D341Med (cell line): ENCODE data around the gene AASS.
A peak's percentile ranks its signal among the peaks of the same experiment; 100 is the strongest.
"Not testable (repeated sequence)": the region's sequence is repeated elsewhere in the genome, so short reads cannot be mapped to it uniquely, and the experiment has no call there.

Experiments
- DNase-seq: peaks from one replicate; pipeline ENCODE4 v3.0.0; 2012; ENCODE audit warnings: low spot score

AASS gene

GRCh38 chr7:122143751-122144711, at the start of gene AASS:
TSS of gene AASS (minus strand) at chr7:122144249. CDS start at chr7:122133726, 10,523 bp downstream.
- peak; percentile 91 for DNase-seq

DNA sequence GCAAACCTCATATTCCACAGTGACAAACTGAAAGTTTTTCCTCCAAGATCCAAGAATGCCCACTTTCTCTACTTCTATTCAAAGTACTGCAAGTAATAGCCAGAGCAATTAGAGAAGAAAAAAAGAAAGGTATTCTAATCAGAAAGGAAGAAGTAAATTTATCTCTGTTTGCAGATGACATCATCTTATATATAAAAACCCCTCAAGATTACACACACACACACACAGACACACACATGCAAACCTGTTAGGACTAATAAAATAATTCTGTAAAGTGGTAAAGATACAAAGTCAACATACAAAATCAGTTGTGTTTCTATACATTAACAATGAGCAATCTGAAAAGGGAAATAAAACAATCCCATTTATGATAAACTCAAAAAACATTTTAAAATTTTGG, 44.7 kb upstream of the AASS start:
- DNase-seq = no peak

DNA sequence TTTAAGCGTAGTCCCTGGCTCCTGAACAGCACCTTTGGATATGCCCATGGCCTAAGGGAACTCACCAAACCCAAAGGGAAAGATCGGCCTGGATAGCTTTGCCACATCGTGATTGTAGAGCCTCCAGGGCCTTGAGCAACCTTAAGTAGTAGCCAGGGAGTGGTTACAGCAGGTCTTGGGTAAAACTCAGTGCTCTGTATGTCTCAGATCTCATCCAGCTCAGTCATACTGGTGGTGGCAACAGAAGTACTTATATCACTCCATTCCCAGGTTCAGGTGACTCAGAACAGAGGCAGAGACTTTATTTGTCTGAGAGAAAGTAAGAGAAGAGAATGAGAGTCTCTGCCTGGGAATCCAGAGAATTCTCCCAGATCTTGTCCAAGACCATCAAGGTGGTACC, 39.1 kb upstream of the AASS start:
- no peak for DNase-seq

- no peak for DNase-seq
Measured at GRCh38 chr7:122182081-122182480, 38.0 kb upstream of the AASS start.

GRCh38 chr7:122172144-122172543, 28.1 kb upstream of the AASS start:
- not testable (repeated sequence) for DNase-seq

DNA sequence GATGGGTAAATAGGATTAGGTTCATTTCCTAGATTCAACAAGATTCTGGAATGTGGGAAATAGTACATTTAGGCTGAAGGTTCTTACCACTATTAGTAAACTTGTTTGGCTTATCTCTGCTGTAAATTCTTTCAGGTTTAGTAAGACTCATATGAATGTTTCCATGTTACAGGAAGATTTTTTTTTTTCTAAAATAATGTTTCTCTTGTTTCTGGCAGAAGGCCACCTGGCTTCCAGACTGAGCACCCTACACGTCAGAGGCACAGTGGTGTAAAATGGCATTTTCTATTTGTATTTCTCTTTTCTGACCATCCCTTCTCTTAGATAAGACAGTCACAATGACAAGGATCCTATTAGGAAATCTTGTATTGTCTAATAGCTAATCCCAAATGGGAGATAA, 22.7 kb upstream of the AASS start:
- no peak for DNase-seq

GRCh38 chr7:122166275-122166674, 22.2 kb upstream of the AASS start:
- no peak for DNase-seq

- DNase-seq = no peak
Measured at GRCh38 chr7:122161628-122162027, 17.6 kb upstream of the AASS start.

DNA sequence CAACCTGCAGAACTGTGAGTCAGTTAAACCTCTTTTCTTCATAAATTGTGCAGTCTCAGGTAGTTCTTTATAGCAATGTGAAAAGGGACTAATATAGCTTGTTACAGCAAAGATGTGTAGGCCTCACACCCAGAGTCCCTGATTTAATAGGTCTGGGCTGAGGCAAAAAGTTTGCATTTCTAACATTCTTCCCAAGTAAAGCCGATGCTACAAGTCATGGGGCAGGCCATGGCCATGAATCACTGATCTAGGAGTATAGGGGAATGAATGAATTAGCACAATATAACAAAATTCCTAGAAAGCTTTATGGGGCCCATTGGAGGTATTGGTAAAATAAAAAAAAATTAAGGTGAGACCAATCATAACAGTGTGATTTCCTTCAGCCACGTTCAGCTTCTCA, 11.5 kb upstream of the AASS start:
- no peak for DNase-seq

DNA sequence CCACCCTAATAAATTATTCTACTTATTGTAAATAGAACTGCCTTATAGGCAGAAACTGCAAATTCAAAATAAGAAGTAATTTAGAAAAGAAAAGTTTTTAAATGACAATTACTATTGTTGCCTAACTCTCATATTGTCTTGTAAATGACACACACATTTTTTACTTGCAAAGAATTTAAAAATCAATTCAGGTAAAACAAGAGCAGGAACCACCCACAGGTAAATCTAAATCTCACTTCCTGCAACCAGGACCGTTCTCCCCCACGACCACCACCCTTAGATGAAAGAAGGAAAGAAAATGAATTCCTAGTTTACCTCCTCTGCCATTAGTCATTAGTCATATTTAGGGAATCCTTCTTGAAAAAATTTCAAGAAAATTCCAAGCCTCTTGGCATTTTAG, 4.8 kb upstream of the AASS start:
- no peak for DNase-seq

GRCh38 chr7:122148081-122148480, 4.0 kb upstream of the AASS start:
- no peak for DNase-seq

- DNase-seq = no peak
Measured at GRCh38 chr7:122145937-122146645, 2.0 kb upstream of the AASS start.

DNA sequence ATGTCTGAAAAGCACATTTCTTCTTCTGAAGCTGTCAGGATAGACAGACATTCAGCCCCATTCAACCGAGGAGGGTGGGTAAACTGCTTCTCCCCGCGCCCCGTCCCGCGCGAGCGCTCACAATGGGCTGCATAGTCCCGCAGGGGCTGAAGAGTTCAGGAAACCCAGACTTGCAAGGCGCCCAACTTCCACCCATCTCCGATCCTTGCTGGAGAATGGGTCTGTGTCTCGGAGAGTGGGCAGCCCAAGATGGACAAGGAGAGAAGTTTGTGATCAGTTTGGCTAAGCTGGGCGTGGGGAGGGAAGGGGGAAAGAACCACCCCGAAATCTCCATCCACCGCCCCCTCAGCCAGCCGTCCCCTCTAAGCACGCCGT, 686 bp downstream of the AASS start:
- peak; percentile 39 for DNase-seq

- no peak for DNase-seq
Measured at GRCh38 chr7:122140918-122141317, 3.1 kb downstream of the AASS start.

GRCh38 chr7:122137251-122138077, 6.6 kb downstream of the AASS start:
- no peak for DNase-seq

DNA sequence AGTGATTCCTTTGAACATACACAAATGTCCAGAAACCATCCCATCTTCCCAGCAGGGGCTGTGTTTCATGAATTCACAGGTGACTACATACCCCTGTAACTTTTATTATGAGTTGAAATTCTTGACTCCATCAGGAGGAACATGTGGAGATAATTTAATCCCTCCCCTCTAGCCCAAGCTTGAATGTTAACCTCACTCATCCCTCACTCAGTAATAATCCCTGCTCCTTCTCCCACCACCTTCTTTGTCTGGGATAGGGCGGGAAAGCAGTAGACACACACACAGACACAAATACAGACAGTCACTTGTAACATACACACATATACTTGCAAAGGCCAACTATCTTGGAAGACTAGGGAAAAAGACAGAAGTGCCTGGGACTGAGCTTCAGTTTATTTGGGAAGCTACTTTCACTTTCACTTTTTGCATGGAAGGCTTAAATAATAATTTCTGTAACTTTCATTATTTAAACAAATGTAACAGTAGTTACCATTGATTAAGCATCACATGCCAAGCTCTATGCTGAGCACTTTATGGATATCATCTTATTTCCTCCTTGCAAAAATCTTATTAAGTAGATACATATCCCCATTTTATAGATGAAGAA, 7.3 kb downstream of the AASS start:
- DNase-seq = no peak

GRCh38 chr7:122136078-122136477, 8.0 kb downstream of the AASS start:
- DNase-seq = no peak

- DNase-seq = no peak
Measured at GRCh38 chr7:122135275-122135674, 8.8 kb downstream of the AASS start.

DNA sequence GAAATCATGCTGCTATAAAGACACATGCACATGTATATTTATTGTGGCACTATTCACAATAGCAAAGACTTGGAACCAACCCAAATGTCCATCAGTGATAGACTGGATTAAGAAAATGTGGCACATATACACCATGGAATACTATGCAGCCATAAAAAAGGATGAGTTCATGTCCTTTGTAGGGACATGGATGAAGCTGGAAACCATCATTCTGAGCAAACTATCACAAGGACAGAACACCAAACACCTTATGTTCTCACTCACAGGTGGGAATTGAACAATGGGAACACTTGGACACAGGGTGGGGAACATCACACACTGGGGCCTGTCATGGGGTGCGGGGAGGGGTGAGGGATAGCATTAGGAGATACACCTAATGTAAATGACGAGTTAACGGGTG, 9.3 kb downstream of the AASS start:
- DNase-seq = not testable (repeated sequence)

GRCh38 chr7:122133477-122133876, 10.6 kb downstream of the AASS start:
- DNase-seq = no peak

DNA sequence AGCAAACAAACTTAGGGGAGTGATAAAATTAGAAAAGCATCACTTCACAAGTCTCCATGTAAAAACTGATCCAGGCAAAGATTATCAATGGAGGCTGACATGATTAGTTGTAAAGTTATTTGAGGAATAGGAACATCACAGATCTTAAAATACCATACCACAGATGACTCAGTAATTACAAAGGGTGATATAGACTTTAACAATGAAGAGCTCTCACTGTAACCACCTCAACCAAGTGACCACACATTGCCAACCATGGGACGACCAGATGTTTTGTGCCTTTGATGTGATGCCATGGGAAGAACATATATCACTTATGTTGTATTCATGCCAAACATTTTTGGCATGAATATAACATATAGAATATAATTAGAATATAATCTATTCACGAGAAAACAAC, 11.7 kb downstream of the AASS start:
- no peak for DNase-seq

- DNase-seq = no peak
Measured at GRCh38 chr7:122123746-122124145, 20.3 kb downstream of the AASS start.
